Globus pallidus (tissue), 1 donor: ENCODE data around the gene RHBDD2.
"Not testable (repeated sequence)": the region's sequence is repeated elsewhere in the genome, so short reads cannot be mapped to it uniquely, and the experiment has no call there.

ENCODE experiments used
- DNase-seq: peaks from one replicate; pipeline ENCODE4 v3.0.0-alpha.2; 2015; ENCODE audit warnings: low spot score

RHBDD2 gene

DNA sequence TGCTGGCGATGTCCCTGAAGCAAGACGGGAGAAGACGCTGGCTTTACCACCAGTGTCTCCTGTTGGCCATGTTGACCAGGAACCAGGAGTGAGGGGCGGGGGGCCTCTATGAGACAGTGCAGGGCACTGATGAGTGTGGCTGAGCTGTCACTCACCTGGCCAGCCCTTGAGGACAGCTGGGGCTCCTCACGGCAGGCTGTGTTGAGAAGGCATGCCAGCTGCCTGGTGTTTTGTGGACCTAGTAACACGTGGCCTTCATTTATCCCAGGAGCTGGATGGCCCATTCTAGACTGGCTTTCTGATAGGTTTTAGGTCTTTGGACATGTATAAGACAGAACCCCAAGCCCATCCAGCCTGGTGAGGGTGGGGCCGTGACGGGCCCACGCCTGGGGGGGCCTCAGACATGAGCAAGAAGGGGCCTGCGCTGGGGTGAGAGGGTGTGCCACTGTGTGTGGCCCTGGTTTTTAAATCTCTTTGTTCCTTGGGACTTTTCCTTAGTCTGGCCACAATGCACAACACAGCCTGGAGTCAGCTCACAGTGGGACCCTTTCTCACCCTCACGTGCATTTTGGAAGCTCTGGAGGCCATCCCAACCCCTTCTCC is 10.5 kb downstream of the RHBDD2 start:
- no peak for DNase-seq

DNA sequence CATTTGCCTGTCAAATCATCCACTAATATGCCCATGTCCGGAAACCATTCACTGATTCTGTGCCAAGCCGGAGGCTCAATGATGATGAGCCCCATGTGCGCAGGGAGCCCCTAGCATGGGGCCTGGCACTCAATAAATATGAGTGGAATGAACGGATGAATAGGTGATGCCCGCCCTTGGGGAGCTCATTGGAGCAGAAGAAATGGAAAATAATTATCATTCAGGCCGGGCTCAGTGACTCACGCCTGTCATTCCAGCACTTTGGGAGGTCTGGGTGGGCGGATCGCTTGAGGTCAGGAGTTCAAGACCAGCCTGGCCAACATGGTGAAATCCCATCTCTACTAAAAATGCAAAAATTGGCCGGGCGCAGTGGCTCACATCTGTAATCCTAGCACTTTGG is 11.0 kb downstream of the RHBDD2 start:
- no peak for DNase-seq

DNA sequence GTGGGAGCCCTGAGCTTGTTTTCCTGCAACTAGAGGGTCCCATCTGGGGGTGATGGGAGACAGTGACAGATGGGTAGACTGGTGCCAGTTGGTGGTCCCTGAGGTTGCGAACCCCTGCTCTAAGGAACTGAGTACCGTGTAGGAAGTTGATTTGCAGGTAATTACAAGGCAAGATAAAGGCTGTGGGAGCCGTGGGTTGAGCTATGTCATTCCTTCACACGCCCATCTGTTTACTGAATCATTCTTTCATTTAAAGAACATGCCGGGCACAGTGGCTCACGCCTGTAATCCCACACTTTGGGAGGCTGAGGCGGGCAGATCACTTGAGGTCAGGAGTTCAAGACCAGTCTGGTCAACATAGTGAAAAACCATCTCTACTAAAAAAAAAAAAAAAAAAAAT is 12.4 kb downstream of the RHBDD2 start:
- DNase-seq: not testable (repeated sequence)

DNA sequence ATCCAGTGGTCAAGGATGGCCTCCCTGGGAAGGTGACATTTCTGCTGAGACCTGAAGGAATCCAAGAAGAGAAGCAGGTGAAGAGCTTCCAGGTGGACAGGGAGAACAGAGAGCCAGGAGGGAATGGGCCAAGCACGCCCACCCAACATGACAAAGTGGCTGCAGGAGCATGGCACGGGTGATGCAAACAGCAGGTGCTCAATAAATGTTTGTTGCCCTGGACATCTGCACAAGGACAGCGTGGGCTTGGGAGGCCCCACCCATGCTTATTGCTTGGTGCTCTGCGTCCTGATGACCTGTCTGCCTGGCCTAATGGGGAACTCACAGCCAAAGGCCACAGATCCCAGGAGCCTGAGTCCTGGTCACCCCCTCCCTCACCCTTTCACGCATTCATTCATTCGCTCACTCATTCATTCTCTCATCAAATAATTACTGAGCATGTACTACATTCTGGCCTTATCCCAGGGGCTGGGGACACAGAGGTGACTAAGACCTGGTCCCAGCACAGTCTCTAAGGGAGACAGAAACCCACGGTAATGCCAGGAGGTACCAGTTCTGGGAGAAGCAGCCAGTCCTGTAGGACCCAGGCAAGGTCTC is 13.1 kb downstream of the RHBDD2 start:
- no peak for DNase-seq

DNA sequence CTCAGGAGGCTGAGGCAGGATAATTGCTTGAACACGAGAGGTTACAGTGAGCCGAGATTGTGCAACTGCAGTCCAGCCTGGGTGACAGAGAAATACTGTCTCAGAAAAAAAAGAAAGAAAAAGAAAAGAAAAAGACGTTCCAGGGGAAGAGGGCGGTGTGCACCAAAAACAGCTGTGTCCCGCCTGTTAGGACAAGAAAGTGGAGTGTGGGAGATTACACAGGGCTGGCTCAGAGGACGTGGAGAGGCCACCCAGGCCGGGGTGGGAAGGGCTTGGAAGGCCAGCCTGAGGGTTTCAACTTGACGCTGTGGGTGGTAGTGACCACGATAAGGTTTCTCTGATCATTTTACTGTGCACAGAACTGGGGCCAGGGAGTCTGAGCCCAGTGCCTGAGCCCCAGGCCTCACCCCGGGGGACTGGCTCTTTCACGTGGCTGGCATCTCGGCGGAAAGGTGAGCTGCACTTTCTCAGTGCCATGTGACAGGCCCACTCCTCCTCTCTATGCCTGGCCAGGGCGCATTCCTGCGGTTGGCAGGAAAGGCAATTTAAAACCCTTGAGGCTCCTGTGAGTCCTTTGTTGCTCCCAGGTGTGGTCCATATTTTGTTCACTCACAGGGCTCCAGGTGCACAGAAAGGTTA is 13.9 kb downstream of the RHBDD2 start:
- DNase-seq: no peak

DNA sequence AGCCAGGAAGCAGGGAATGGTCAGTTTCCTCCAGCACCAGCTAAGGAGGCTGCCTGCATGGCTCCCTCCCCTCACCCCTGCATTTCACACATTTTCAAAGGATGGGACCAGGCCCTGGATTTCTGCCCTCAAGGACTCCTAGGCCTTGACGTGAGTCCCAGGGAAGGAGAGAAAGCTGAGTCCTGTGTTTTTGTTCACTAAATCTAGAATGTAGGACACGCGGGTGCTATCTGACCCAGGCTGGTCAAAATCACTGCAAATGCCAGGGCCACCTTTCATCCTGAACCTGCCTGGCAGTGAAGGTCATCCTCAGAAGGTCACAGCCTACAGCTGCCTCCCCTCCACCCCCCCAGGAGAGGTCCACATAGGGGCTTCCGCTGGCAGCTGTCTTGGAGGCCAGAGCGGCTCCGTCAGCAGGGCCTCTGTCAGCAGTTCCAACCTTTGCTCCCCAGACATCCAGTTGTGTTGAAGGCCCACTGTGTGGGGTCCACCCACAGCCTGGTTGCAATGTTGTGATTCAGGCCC is 18.0 kb downstream of the RHBDD2 start:
- no peak for DNase-seq

DNA sequence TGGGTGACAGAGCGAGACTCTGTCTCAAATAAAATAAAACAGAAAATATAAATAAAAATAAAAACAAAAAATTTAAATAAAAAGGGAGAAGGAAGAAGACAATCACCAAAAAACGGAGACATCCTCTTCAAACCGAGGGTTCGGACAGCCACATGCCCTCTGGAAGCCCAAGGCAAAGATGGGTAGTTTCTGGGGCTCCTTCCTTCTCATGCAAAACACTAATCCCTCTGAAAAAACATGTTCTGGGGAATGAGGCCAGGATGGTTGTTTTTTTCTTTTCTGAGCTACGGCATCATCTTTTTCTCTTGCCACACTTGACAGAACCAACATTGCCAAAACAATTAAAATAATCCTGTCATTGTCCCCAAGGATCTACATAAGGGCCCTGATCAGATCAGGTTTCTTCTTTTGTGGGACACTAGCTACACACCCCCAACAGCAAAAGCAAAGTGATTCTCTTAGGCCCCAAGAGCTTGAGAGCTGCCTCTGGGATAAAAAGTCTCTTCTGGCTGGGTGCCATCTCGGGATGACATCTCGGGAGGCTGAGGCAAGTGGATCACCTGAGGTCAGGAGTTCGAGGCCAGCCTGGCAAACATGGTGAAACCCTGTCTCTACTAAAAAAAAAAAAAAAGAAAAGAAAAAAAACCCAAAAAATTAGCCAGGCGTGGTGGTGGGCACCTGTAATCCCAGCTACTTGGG is 21.9 kb downstream of the RHBDD2 start:
- no peak for DNase-seq

DNA sequence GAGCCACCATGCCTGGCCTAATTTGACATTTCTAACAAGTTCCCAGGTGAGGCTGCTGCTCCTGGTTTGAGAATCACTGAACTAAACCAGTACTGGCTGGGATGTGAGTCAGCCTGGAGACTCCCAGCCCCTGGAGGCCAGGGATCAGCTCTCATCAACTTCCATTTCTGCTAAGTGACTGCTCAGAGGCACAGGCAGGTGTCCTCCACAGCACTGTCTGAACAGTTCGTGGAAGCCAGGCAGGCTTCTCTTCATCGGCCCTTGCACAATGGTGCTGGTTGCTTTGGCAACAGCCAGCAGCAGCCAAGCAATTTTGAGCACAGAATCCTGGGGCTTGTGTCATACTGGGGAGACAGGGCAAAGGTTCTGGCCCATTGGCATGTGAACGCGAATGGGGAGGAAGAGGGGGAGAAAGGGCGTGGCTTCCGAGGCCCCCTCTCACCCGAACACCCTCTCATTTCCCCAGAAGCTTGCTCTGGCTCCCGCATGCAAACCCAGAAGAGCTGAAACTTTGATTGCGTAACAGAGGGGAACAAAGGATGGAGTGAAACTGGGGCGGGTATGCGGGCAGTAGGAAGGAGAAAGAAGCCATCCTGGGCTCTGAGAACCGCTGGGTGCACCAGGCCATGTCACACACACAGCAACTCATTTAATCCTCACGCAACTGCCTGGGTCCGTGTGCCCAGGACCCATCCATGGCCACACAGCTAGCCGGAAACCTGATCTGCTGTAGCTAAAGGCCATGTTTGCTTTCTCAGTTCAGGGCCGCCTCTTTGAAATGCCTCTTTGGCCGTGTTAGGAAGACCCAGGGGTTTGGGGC is 27.2 kb downstream of the RHBDD2 start:
- DNase-seq: peak; percentile 62

DNA sequence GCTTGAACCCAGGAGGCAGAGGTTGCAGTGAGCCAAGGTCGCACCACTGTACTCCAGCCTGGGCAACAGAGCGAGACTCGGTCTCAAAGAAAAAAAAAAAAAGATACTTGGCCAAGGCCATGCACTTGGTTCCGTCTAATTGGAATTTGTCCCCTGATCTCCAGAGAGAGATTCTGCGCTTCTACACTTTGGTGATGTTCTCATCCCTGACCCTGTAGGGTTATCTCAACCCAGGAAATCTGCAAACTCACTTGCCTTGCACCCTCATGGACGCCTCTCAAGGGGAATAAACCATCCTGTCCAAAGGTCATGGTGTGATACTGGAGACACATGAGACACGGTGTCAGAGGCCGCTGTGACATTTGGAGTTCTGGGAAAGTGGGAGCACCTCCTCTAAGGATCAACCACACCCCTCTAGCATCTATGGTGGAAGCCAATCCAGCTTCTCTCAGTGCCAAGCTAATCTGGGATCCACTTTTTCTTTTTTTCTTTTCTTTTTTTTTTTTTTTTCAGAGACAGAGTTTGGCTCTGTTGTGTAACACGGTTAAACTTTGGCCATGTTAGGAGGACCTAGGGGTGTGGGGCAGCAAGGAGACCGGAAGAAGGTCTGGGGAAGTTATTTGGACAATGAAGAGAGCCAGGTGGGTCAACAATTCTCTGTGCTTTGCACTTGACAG is 28.3 kb downstream of the RHBDD2 start:
- no peak for DNase-seq

DNA sequence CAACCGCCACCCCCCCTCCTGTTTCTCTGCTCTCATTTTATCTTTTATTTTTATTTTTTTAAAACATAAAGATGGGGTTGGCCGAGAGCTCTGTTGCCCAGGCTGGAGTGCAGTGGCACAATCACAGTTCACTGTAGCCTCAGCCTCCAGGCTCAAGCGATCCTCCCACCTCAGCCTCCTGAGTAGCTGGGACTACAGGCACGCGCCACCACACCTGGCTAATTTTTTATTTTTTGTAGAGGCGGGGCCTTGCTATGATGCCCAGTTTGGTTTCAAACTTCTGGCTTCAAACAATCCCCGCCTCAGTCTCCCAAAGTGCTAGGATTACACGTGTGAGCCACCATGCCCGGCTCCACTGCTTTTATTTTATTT is 28.8 kb downstream of the RHBDD2 start:
- DNase-seq: not testable (repeated sequence)

DNA sequence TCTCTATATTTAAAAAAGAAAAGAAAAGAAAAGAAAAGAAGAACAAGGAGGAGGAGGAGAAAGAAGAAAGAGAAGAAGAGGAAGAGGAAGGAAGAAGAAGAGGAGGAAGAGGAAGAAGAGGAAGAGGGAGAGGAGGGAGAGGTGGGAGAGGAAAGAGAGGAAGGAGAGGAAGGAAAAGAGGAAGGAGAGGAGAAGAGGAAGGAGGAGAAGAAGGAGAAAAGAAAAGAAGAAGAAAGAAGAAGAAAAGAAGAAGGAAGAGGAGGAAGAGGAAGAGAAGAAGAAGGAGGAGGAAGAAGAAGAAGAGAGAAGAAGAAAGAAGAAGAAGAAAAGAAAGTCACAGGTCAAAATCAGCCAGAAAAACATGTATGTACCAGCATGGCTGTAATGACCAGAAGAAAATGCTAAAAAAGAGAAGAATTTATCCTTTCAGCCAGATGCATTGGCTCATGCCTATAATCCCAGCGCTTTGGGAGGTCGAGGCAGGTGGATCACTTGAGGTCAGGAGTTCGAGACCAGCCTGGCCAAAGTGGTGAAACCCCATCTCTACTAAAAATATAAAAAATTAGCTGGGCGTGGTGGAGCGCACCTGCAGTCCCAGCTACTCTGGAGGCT is 30.8 kb downstream of the RHBDD2 start:
- DNase-seq: no peak

DNA sequence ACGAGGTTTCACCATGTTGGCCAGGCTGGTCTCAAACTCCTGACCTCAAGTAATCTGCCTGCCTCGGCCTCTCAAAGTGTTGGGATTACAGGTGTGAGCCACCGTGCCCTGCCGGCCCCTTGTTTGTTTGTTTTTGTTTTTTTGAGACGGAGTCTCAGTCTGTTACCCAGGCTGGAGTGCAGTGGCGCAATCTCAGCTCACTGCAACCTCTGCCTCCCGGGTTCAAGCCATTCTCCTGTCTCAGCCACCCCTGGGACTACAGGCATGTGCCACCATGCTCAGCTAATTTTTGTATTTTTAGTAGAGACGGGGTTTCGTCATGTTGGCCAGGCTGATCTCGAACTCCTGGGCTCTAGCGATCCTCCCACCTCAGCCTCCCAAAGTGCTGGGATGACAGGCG is 32.4 kb downstream of the RHBDD2 start:
- not testable (repeated sequence) for DNase-seq

DNA sequence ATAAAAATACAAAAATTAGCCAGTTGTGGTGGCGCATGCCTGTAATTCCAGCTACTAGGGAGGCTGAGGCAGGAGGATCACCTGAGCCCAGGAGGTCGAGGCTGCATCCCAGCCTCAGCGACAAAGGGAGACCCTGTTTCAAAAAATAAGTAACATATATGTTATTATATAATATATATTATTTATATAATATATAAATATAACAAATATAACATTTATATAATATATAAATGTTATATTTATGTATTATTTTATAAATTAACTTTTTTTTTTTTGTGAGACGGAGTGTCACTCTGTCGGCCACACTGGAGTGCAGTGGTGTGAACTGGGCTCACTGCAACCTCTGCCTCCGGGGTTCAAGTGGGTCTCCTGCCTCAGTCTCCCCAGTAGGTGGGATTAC is 34.6 kb downstream of the RHBDD2 start:
- DNase-seq: no peak

DNA sequence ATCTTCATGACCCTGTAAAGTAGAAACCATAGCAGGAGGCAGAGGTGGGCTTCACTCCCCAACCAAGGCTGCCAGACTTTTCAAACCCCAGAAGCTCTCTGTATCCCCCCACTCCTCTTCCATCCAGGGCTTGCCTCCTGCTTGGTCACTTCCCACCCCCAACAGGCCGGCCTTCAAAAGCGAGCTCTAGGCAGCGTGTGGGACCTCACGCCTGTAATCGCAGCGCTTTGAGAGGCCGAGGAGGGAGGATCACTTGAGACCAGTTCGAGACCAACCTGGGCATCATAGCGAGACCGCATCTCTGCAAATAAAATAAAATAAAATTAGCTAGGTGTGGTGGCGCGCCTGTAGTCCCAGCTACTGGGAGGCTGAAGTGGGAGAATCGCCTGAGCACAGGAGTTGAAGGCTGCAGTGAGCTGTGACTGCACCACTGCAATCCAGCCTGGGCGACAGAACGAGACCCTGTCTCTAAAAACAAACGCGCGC is 35.4 kb downstream of the RHBDD2 start:
- DNase-seq: no peak

DNA sequence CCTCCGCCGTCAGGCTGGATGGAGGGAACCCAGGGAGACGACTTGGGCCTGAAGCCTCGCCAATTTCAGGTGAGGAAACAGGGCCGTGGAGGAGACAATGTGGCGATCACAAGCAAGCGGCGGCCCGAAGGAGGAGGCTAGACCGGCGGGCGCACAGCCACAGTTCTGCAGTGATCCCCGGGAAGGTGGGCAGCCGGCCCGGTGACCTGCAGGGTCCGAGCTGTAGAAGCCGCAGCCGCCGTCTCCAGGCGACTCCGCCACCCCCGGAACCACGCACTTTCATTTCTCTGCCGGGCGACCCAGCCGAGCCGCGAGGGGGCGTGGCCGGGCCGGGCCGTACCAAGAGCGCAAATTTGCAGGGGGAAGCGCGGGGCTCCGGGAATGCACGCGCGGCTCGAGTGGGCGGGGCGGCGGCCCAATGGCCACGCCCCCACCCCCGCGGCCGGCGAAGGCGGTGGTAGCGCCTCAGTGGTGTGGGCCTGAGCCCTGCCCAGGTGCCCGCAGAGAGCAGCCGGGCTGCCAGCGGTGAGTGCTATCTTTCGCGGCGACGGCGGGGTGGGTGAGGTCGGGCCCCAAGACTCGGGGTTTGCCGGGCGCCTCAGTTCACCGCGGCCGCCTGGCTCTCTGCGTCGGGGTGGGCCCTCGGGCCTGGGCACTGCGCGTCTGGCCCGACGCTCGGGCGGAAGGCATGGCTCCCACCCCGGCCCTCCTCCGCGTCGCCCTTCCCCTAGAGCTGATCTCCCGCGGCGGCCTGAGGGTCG is 36.0 kb downstream of the RHBDD2 start, which contains the start of gene POR:
TSS of gene POR (plus strand) at position 501 of the 761 bp plus-strand sequence. CDS start 38,847 bp downstream, outside the sequence.
- DNase-seq: peak; percentile 94

DNA sequence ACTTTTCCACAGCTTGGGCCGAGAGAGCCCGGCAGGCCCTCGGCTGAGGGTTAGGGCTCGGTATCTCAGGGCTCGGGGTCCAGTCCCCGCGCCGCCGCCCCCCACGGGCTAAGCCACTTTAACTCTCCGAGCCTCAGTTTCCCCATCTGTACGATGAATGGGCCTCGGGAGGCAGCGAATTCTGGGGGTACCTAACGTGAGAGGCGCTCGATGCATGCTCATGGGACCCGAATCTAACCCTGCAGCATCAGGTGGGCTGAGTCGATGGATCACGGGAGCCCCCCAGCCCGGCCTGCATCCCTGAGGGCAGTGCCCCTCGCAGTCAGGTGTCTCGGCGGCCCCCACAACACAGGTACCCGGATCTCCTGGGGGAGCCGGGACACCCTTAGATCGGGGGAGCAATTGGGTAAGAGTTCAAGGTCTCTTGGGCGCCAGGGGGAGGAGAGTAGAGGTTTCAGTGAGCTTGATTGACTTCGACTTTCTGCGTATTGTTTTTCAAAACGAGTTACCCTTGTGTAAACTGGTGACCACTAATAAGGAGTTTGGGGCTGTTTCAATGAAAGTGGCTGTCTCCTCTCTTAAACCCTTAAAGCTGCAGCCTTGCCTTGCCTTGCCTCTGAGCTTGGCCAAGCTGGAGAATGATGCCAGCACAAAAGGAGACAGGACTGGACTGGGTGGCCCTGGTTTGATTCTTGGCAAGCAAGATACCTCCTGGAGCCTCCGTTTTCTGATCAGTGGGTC is 36.8 kb downstream of the RHBDD2 start:
- no peak for DNase-seq

DNA sequence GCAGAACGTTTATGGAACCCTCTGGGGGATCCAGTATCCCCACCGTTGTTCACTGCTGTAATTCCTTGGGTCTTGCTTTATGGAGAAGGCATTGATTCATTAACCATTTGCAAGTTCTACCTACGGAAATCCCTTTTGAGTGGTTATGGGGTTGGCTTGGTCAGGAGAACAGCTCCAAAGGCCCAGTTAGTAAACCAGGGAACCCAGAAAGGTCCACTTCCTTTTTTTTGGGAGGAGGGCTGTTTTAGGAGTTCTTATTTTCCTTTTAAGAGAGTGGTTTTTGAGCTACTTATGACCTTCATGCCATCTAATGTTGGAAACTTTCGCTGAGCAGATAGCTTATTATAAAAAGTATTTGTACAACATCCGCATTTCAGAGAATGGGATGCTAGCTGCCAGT is 37.4 kb downstream of the RHBDD2 start:
- no peak for DNase-seq

DNA sequence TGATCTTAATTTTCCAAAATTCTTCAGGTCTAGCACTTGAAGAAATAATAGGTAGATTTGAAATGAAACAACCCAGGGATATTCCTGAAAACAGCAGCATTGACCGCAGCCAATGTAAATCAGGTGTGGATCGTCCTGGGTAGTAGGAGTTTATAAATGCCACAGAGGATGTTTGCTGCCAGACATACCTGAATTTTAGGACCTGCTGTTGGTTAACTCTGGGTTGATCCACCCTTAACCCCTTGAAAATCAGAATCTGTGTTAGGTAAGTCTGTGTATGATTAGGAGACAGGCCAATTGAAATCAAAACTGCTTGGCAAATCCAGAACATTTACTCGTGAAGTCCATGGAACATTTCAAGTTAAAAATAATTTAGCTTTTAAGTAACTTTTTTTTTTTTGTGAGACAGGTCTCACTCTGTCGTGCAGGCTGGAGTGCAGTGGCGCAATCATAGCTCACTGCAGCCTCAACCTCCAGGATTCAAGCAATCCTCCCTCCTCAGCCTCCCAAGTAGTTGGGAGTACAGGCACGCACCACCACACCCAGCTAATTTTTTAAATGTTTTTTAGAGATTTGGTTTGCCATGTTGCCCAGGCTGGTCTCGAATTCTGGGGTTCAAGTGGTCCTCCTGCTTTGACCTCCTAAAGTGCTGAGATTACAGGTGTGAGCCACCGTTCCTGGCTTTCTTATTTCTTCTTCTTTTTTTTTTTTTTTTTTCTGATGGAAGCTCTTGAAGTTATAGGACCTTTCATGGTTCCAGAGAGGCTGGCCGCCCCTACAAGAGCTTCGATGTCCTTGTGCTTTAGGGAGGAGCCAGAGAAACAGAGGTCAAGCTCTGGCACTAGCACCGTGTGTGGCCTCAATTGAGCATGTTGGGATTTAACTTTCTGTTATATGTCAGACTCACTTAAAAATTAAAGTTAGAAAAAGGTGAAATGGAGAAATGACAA is 38.1 kb downstream of the RHBDD2 start:
- no peak for DNase-seq
